ENCODE results near the gene MROH9. TPM values are rescaled to one million over a fixed set of nuclear protein-coding genes. Genes with fewer than 3 reads are reported as not detected.

MROH9 gene
- total and polyA plus RNA-seq, 9 of the 15 experiments (the other 6 are each of a cell fraction or from before 2014, with no cell fraction given): not detected

DNA sequence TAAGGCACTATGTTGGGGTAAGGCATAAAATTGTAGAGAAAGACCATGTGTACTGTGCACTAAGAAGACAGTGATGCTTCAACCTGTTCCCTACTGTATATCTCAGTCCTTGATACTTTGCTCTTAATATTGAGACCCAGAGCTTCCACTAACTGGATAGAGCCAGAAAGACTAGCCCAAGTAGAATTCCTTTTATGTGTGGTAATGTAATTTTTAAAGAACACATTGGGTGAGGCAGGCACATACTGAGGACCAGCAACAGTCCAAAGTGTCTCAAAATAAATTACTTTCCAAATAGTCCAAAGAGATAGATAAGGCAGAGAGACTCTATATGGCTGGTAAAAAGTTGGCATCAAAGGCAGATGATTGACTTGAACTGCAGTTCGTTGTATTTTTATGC, 31.4 kb upstream of the MROH9 start (continued):
- TF ChIP-seq, protein P1, sequence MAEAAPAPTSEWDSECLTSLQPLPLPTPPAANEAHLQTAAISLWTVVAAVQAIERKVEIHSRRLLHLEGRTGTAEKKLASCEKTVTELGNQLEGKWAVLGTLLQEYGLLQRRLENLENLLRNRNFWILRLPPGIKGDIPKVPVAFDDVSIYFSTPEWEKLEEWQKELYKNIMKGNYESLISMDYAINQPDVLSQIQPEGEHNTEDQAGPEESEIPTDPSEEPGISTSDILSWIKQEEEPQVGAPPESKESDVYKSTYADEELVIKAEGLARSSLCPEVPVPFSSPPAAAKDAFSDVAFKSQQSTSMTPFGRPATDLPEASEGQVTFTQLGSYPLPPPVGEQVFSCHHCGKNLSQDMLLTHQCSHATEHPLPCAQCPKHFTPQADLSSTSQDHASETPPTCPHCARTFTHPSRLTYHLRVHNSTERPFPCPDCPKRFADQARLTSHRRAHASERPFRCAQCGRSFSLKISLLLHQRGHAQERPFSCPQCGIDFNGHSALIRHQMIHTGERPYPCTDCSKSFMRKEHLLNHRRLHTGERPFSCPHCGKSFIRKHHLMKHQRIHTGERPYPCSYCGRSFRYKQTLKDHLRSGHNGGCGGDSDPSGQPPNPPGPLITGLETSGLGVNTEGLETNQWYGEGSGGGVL (CRISPR knock-in tag; IDR thresholded peaks at IDR 0.05): no peak
- no peak for TF ChIP-seq ZNF212 (CRISPR knock-in tag; IDR thresholded peaks at IDR 0.05)
- TF ChIP-seq ZNF232 (CRISPR knock-in tag; IDR thresholded peaks at IDR 0.05): no peak
- no peak for TF ChIP-seq EP300 (IDR thresholded peaks at IDR 0.05; ENCODE audit: low read length)
- no peak for TF ChIP-seq TRIM28 (IDR thresholded peaks at IDR 0.05)
- no peak for TF ChIP-seq BRCA1 (IDR thresholded peaks at IDR 0.05)
- TF ChIP-seq BRCA1 (CRISPR knock-in tag; IDR thresholded peaks at IDR 0.05): no peak
- TF ChIP-seq, protein P2, sequence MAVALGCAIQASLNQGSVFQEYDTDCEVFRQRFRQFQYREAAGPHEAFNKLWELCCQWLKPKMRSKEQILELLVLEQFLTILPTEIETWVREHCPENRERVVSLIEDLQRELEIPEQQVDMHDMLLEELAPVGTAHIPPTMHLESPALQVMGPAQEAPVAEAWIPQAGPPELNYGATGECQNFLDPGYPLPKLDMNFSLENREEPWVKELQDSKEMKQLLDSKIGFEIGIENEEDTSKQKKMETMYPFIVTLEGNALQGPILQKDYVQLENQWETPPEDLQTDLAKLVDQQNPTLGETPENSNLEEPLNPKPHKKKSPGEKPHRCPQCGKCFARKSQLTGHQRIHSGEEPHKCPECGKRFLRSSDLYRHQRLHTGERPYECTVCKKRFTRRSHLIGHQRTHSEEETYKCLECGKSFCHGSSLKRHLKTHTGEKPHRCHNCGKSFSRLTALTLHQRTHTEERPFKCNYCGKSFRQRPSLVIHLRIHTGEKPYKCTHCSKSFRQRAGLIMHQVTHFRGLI (CRISPR knock-in tag; IDR thresholded peaks at IDR 0.05): no peak
- TF ChIP-seq ZNF507 (tag; conservative IDR thresholded peaks at IDR 0.05): no peak

DNA sequence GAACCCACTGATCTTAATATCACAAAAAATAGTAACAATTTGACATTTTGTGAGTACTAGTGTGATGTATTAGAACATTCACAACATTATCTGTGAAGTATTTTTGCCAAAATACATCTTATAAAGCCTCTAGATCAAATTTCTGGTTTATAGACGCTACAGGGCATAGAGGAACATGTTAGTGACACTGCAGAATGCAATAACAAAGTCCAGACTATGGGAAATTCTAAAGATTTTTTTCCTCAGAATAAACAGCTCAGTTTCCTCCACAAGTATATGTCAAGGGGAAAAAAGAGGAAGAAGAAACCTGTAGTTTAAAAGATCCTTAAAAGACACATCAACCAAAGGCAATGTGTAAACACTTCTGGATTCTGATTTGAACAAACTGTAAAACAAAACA, 26.4 kb upstream of the MROH9 start:
- intact Hi-C loops (cut with micrococcal nuclease) (no loop called here), in situ Hi-C loops (cut with MboI) (no loop called here)
- FAIRE-seq (no peak), ATAC-seq (no peak), DNase-seq (ENCODE audit: extremely low read depth in 1 of 4, low spot score in 3 of 4) (no peak)
- Histone ChIP-seq H3K27ac (ENCODE audit: extremely low read depth, low read depth, low read length) (no peak overlapping the region), H3K4me1 (replicated peaks in 1 of 2; ENCODE audit: control insufficient read depth in 2 of 2, insufficient read depth in 2 of 2, low read length in 2 of 2) (no peaks in the 10 kb centered on the region), H3K9ac (ENCODE audit: insufficient read depth in 1 of 2, low read depth in 2 of 2, low read length in 2 of 2) (no peak overlapping the region), H2AFZ (ENCODE audit: low read depth, low read length) (no peak overlapping the region), H3K36me3 (ENCODE audit: control insufficient read depth, insufficient read depth, low read length) (no peaks in the 10 kb centered on the region), H3K4me2 (ENCODE audit: insufficient read depth, low read length) (no peak overlapping the region), H3K79me2 (ENCODE audit: control insufficient read depth, insufficient read depth, low read length) (no peaks in the 10 kb centered on the region), H3K9me1 (ENCODE audit: control insufficient read depth, insufficient read depth, low read length) (no peaks in the 10 kb centered on the region), H4K20me1 (replicated peaks; ENCODE audit: control insufficient read depth, insufficient read depth, low read length) (no peaks in the 10 kb centered on the region), H3K9me3 (replicated peaks; ENCODE audit: control insufficient read depth, insufficient read depth, low read depth, low read length) (no peaks in the 10 kb centered on the region), H3K4me3 (no peak overlapping the region), H3K27me3 (ENCODE audit: control insufficient read depth in 2 of 2, insufficient read depth in 2 of 2, low read length in 2 of 2) (no peaks in the 10 kb centered on the region)
- CTCF ChIA-PET (ENCODE audit: low intra/inter-chr PET ratio): no interaction called here
- no TSS peak for BruUV-seq (replicated peaks)
- TF ChIP-seq ARID1B (IDR thresholded peaks at IDR 0.05): no peak
- TF ChIP-seq ETV6 (IDR thresholded peaks at IDR 0.05; ENCODE audit: borderline replicate concordance in 1 of 2, low read depth in 2 of 2, low read length in 1 of 2): no peak
- no peak for TF ChIP-seq ETV6 (CRISPR knock-in tag; IDR thresholded peaks at IDR 0.05; ENCODE audit: borderline replicate concordance)
- TF ChIP-seq NR2C2 (CRISPR knock-in tag; IDR thresholded peaks at IDR 0.05): no peak
- no peak for TF ChIP-seq NR2C2 (tag; IDR thresholded peaks at IDR 0.05)
- TF ChIP-seq CAMTA2 (CRISPR knock-in tag; conservative IDR thresholded peaks at IDR 0.05): no peak
- no peak for TF ChIP-seq BRD9 (IDR thresholded peaks at IDR 0.05; ENCODE audit: low read depth, partially characterized antibody)
- POLR2A ChIA-PET: no interaction called here
- WGBS (ENCODE audit: insufficient coverage, low coverage, missing lambda C conversion rate): 0% methylated on average over 1 of the region's 1 CpG

Measured in K562 (cell line).